ENCODE data around the gene SMIM1. TPM values are rescaled to one million over a fixed set of nuclear protein-coding genes. Genes with fewer than 3 reads are reported as not detected.

SMIM1 gene
- polyA plus RNA-seq, 1 donor (not counting 4 experiments of a cell fraction or from before 2014, with no cell fraction given) = 0.79 TPM

DNA sequence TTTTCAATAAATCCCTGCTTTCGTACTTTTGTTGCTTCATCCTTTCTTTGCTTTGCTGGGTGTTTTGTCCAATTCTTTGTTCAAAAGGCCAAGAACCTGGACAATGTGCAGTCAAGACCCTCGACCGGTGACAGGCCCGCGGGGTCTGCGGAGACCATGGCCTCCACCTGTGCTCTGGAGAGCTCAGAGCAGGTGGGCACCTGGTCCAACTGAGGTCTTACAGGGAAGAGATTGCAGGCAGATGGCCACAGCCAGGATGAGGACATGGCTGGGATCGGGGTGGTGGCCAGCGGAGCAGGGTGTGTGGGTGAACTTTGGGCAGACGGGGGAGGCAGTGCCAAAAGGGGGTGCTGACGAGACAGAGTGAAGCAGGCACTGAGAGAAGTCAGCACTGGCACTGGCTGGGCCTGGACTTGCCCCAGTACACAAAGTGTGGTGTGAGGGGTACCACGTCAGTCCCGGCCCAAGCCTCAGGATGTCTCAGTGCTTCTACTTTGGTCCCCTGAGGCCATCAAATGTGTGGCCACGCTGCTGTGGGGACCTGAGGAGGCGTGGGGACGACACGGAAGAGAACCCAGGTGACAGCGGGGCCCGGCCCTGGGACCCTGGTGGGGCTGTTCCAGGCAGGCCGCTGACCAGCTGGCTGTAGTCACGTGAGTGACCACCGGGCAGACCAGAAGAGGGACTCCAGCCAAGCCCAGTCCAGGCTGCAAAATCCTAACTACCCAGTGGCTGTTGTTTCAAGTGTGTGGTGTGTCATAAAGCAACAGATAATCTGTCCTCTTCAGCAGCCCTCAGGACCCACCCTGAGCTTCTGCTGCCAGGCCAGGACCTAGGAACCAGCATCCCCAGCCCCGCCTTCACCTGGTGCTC, 30.7 kb upstream of the SMIM1 start:
- dilution Hi-C loops (cut with MboI; ENCODE audit: extremely low pct_ligation_motif_present, low sequenced_read_pairs) = no loop called here
- Histone ChIP-seq H3K79me2 (ENCODE audit: control insufficient read depth, insufficient read depth, low read length) (no peaks in the 10 kb centered on the region), H2AFZ (ENCODE audit: control insufficient read depth, low read length) (no peak overlapping the region), H3K9me1 (ENCODE audit: control insufficient read depth, extremely low read depth, insufficient read depth, low read length) (peaks cover 2% of the 10 kb centered on the region), H3K36me3 (ENCODE audit: control insufficient read depth in 2 of 2, extremely low read depth in 1 of 2, insufficient read depth in 2 of 2, low read length in 2 of 2) (peaks cover 12 to 21% of the 10 kb centered on the region in 2 experiments), H3K4me2 (ENCODE audit: control insufficient read depth, extremely low read depth, insufficient read depth, low read depth, low read length) (no peak overlapping the region), H4K20me1 (ENCODE audit: control insufficient read depth, extremely low read depth, insufficient read depth, low read length) (no peaks in the 10 kb centered on the region), H3K27ac (ENCODE audit: control insufficient read depth, insufficient read depth, low read length) (no peak overlapping the region), H3K27me3 (ENCODE audit: control insufficient read depth, extremely low read depth, insufficient read depth, low read length) (no peaks in the 10 kb centered on the region), H3K9ac (ENCODE audit: control insufficient read depth, extremely low read depth, insufficient read depth, low read length) (no peak overlapping the region), H3K9me3 (ENCODE audit: control insufficient read depth, low read depth, low read length) (no peaks in the 10 kb centered on the region), H3K4me1 (ENCODE audit: control insufficient read depth, extremely low read depth, insufficient read depth, low read length) (peaks cover 12% of the 10 kb centered on the region), H3K4me3 (ENCODE audit: control insufficient read depth in 2 of 3, extremely low read depth in 1 of 3, insufficient read depth in 2 of 3, low read depth in 1 of 3, low read length in 3 of 3) (no peak overlapping the region)
- DNase-seq (ENCODE audit: low read depth, low spot score) = no peak
- TF ChIP-seq CTCF (optimal IDR thresholded peaks at IDR 0.05 in 1 of 3, IDR thresholded peaks at IDR 0.05 in 1 of 3, conservative IDR thresholded peaks at IDR 0.05 in 1 of 3; ENCODE audit: extremely low read depth in 1 of 3, insufficient read depth in 2 of 3, low read length in 3 of 3) = no peak
- no peak for FAIRE-seq

DNA sequence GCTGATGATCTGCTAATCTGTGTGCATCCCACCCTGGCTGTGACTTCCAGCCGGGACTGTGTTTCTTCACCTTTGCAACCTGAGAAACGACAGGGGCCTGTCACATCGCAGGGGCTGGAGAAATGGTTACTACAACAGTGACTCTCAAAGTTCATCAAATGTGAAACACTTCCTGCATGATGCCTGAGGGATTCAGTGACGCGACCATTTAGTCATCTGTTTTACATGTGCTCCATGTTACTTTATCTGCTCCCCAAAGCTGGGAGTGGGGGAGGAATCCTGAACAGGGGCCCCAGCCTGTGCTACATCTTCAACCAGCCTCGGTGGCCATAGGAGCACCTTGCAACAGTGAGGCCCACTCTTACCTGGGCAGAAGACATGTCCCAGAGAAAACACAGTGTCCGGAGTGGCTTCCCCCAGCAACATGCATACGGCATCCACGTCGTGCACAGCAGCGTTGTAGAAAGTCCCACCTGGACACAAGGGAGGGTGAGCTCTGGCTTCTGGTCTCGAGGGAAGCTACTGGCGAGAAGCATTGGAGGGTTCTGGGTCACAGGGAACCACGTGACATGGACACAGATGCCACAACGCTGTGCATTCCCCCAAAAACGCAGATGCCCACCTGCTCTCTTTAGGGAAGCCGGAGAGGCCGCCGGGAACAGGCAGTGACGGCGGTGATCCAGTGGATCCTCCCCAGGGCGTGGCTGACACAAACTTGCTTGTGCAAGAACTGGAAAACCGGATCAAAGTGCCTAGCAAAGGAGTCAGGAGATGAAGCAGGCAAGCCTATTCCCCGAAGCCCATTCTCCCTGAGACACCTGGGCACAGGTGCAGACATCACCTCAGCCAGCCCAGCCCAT, 29.9 kb upstream of the SMIM1 start:
- DNase-seq (ENCODE audit: low read depth, low spot score) = no peak
- dilution Hi-C loops (cut with MboI; ENCODE audit: extremely low pct_ligation_motif_present, low sequenced_read_pairs) = no loop called here

More for the DNA sequence above, 29.9 kb upstream of the SMIM1 start:
- H3K9me1 ChIP-seq (ENCODE audit: control insufficient read depth, extremely low read depth, insufficient read depth, low read length) = peaks cover 2% of the 10 kb centered on the region
- H3K4me1 ChIP-seq (ENCODE audit: control insufficient read depth, extremely low read depth, insufficient read depth, low read length) = peaks cover 13% of the 10 kb centered on the region
- no peak overlapping the region for H3K9ac ChIP-seq (ENCODE audit: control insufficient read depth, extremely low read depth, insufficient read depth, low read length)
- H3K9me3 ChIP-seq (ENCODE audit: control insufficient read depth, low read depth, low read length) = no peaks in the 10 kb centered on the region
- no peaks in the 10 kb centered on the region for H3K79me2 ChIP-seq (ENCODE audit: control insufficient read depth, insufficient read depth, low read length)
- peaks cover 12 to 21% of the 10 kb centered on the region in 2 experiments for H3K36me3 ChIP-seq (ENCODE audit: control insufficient read depth in 2 of 2, extremely low read depth in 1 of 2, insufficient read depth in 2 of 2, low read length in 2 of 2)
- no peak overlapping the region for H3K4me2 ChIP-seq (ENCODE audit: control insufficient read depth, extremely low read depth, insufficient read depth, low read depth, low read length)
- no peak overlapping the region for H3K4me3 ChIP-seq (ENCODE audit: control insufficient read depth in 2 of 3, extremely low read depth in 1 of 3, insufficient read depth in 2 of 3, low read depth in 1 of 3, low read length in 3 of 3)
- no peak for FAIRE-seq
- H3K27me3 ChIP-seq (ENCODE audit: control insufficient read depth, extremely low read depth, insufficient read depth, low read length) = no peaks in the 10 kb centered on the region
- H4K20me1 ChIP-seq (ENCODE audit: control insufficient read depth, extremely low read depth, insufficient read depth, low read length) = no peaks in the 10 kb centered on the region
- H2AFZ ChIP-seq (ENCODE audit: control insufficient read depth, low read length) = no peak overlapping the region
- TF ChIP-seq EZH2 (IDR thresholded peaks at IDR 0.05; ENCODE audit: low read length) = no peak
- TF ChIP-seq CTCF (optimal IDR thresholded peaks at IDR 0.05 in 1 of 3, IDR thresholded peaks at IDR 0.05 in 1 of 3, conservative IDR thresholded peaks at IDR 0.05 in 1 of 3; ENCODE audit: extremely low read depth in 1 of 3, insufficient read depth in 2 of 3, low read length in 3 of 3) = no peak
- no peak overlapping the region for H3K27ac ChIP-seq (ENCODE audit: control insufficient read depth, insufficient read depth, low read length)
